ENCODE results near the gene MYH11.

GRCh38 chr16:15880434-15881308 lies 23.8 kb upstream of the MYH11 start:
- TF ChIP-seq LEF1 (IDR thresholded peaks at IDR 0.05; ENCODE audit: borderline replicate concordance) (no peak), TARDBP (IDR thresholded peaks at IDR 0.05) (no peak)

All from HEK293T (cell line).